ENCODE results near the gene ZNF385D.
"Not testable (repeated sequence)": the region's sequence is repeated elsewhere in the genome, so short reads cannot be mapped to it uniquely, and the experiment has no call there.

ZNF385D gene

DNA sequence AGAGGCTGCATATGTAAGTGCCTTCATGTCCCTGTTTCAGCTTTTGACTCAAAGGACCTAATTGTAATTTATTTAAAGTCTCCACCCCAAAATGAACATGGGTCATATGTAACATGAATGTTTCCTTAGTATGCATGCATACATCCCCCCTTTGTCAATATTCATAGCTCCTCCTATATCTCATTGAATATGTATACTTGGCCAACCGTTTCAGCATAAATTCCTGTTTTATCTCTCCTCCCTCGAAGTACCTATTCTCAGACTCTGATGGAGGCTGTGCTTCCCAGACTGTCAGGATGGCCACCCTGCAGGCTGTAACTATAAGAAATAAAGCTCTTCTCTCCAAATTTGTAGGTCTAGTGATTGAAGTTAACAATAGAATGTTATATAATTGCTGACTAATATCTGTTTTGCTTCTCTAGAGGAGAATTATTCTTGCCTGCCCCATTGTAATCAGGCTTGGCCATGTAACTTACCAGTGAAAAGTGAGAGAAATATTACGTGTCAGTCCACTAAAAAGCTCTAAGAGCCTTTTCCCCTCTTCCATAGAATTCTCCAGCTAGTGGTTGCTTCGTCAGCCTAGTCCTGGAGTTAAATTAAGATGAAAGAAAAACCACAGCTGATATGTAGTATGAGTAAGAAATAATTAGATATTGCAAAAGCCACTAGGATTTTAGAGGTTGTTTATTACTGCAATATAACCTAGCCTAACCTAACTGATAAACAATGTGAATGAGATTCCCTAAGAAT, 245.1 kb downstream of the ZNF385D start:
- no peak for DNase-seq

- DNase-seq, result no peak
Observed at GRCh38 chr3:21502656-21503055, 248.4 kb downstream of the ZNF385D start.

DNA sequence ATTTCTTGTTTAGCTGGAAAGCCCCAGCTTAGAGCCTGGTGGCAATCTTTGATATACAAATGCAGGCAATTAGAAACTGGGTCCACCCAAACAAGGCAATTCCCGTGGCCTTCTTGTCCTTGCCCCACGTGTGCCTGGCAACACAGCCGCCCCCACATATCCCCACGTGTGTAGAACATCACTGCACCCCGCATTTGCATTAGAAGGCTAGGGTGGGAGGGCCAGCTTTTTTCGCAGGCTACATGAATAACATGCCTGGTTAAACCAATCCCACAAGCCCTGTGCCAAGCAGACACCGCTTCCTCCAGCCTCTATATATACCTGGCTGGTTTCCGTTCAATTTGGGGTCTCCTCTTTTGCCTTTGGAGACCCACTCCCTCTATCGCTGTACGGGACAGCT, 250.2 kb downstream of the ZNF385D start:
- DNase-seq, result no peak

DNA sequence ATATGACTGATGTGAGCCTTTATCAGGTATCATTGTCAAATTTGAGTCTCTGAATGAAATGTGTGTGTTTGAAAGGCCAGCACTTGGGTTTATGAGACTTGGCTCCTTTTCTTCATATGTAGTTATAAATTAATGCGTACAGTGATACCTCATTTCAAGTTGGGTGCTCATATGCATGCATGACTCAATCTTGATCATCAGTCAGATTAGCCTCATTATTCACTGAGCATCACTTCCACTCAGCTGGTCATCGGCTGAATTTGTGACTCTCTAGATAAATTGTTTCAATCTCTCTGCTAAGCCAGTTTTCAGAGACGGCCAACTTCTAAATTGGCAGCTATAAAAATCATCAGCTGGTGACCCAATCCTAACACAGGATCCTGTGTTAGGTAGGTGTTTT, 260.3 kb downstream of the ZNF385D start:
- not testable (repeated sequence) for DNase-seq

DNA sequence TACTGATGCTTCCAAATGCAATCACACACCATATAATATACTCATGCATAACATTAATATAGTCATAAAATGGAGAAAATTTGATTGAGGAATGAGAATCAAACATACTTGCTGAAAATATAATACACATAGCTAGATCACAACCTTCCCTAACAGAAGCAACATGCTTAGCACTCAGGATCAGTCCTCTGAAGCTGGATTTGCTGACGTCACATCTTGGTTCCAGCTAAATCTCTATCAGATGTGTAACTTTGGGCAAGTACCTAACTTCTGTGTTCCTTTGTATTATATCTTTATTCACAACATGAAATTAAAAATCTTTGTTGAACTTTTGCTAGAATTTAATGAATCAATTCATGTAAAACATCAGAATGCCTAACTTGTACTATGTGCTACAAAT, 263.5 kb downstream of the ZNF385D start:
- DNase-seq, result no peak

- not testable (repeated sequence) for DNase-seq
Observed at GRCh38 chr3:21486024-21486935, 264.7 kb downstream of the ZNF385D start.

GRCh38 chr3:21484828-21485144, 266.2 kb downstream of the ZNF385D start:
- DNase-seq, result no peak

- DNase-seq, result no peak
Observed at GRCh38 chr3:21484057-21484827, 266.8 kb downstream of the ZNF385D start.

DNA sequence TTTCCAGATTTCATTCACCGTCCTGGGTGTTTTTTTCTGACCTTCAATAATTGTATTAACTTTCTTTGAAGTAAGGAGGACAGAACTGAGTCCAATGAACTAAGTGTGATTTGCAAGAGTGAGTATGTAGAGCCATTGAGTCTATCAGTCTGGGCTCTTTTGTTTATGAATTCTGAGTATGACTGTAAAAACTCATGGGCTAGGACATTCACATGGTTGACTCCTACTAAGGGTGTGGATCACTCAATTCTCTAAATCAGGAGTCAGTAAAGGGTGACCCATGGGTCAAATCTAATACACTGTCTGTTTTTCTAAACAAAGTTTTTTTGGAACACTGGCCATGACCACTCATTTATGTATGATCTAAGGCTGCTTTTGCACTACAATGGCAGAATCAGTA, 269.0 kb downstream of the ZNF385D start:
- DNase-seq, result no peak

DNA sequence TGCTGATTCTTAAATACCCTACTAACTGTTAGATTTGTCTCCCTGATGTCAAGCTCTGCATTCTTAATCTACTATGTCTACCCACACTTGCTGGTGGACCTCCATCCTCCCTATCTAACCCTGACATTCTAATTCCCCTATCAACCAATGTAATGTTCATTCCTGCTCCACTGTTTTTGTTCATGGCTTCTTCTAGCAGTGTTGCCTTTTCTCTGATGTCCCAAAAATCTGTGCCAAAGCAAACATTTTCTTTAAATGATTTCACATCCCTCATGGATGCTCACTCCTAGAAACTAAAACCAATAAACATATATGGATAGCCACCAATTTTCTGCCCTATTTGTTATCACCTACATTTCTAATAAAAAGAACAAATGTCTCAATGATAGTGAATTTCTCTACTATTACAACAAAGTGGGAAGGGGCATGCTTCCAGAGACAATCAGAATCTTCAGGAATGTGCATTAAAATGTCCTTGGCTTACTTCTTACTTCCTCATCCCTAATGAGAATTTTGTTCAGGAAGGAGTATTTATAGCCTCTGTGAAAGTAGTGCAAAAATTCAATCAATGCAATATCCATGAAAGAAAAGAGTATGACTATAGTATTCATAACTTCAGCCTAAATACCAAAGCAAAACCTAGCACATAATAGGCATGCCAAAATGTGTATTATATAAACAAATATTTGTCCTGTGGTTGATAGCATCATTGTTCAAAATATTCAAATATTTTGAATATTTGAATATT, 273.3 kb downstream of the ZNF385D start:
- DNase-seq, result no peak

GRCh38 chr3:21466476-21466875, 284.5 kb downstream of the ZNF385D start:
- DNase-seq, result no peak

- DNase-seq, result no peak
Observed at GRCh38 chr3:21464746-21465145, 286.3 kb downstream of the ZNF385D start.

GRCh38 chr3:21463319-21463718, 287.7 kb downstream of the ZNF385D start:
- DNase-seq, result no peak

- no peak for DNase-seq
Observed at GRCh38 chr3:21462141-21462540, 288.9 kb downstream of the ZNF385D start.

DNA sequence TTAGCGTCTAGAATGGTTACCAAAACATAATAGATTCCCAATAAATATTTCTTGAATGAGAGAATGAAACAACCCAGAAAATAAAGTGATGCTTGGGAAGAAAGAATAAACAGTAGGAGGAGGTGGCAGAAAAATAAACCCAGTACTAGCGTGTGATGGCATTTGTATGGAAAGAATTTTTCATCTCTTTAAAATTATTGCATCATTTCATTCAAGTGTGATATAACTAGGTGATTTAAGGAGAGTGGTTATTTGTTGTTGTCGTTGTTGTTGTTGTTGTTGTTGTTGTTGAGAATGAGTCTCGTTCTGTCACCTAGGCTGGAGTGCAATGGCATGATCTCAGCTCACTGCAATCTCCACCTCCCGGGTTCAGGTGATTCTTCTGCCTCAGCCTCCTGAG, 293.9 kb downstream of the ZNF385D start:
- DNase-seq, result no peak

DNA sequence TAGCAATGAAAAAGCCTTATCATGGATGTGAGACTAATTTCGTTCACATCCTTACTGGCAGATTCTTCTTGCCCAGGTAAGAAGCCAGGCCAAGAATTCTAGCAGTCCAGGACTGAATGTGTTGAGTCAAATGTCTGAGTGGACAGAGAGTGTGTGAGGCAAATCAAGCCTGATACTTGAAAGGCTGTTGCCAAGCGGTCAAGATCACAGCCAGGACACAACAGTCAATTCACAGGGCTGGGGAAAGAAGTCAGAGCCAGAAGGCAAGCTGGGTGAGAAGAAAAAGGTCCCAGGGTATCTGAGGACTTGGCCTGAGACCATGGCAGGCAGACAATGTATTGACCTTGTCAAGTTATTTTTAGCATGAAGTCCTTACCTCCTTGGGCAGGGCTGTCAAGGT, 301.3 kb downstream of the ZNF385D start:
- DNase-seq, result no peak

DNA sequence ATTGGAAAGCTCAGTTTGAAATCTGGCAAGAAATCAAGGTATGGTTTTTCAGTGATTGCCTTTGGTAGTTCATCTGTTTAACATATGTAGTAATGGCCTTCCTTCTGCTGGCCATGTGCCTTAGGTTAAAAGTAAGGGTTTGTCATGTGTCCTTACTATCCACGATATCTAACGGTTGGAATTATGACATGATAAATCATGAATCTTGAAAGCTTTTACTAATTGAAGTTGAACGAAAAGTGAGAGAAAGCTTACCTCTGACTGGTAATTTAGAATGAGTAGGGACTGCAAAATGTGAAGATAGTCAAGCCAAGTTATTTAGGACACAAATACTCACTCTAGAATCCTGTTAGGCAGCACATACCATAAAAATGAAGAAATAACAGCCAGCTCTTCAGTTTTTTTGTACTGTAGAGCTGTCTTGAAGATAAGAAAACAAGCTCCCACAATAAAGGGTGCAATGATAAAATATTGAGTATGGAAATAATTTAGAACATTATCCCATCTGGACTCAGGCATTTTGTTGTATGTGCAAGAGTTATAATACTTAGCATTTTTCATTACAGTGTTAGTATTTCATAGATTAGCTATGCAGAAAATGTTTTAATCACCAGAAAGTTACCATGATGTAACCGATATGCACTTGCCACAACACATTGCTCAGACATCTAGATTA, 303.4 kb downstream of the ZNF385D start:
- DNase-seq, result no peak

DNA sequence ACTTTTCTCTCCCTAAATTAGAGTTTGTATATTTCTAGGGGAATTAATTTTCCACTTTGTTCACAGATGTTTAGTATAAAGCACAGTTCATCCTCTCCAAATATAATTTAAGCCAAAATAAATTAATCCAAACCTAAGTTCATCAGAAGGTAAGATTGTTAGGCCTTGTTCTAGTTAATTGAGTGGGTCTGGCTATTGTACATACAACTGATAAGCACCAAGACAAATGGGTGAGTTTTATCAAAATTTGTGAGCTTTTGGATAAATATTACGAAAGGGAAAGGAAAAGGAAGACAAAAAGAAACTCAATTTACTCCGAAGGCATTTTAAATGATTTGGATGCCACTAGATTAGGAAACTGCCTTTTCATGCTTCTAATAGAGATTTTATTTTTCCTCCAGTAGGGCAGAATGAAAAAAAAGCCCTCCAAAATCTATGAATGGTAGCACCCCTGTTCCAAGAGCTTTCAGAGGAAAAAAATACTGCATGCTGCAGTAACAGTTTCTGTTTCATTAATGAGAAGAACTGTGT, 304.0 kb downstream of the ZNF385D start:
- DNase-seq, result no peak

DNA sequence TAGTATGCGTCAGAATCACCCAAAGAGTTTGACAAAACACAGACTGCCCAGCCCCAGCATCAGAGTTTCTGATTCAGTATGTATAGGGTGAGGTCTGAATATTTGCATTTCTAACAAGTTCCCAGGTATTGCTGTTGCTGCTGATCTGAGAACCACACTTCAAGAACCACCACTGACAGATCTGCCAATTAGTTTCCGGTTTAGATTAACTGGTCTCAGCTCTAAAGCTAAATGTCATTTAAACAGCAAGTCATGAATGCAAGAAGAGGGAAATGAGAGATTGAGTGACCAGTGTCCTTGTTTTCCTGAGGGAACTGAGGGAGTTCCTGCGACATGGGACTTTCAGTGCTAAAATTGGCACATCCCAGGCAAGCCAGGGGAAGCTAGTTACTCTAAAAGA, 305.0 kb downstream of the ZNF385D start:
- DNase-seq, result no peak

DNA sequence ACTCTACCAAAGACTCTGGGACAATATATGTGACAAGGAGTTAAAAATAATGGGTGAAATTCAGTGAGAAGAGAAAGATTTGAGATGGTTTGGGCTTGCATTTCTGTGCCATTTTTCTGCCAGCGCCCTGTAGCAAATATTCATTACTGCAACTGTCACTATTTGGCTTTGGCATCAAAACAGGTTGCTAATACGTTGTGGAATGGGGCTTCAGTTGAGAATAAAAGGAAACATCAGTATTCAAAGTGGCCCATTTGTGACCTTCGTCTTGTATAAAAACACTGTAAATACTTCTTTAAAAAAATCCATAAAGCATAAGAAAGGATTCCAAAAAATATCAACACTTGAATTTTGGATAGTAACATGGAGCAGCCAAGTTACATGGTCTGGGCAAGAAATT, 309.2 kb downstream of the ZNF385D start:
- no peak for DNase-seq

- DNase-seq, result no peak
Observed at GRCh38 chr3:21436835-21437234, 314.2 kb downstream of the ZNF385D start.

- DNase-seq, result no peak
Observed at GRCh38 chr3:21435871-21436270, 315.1 kb downstream of the ZNF385D start.

All from CD4-positive, alpha-beta T cell treated with Interleukin-12 subunit alpha and Interleukin-12 subunit beta, for 1 hour (primary cell).